Sciatic nerve (tissue), 2 donors: Measurements from ENCODE around the gene PAGR1. TPM values are rescaled to one million over a fixed set of nuclear protein-coding genes. Genes with fewer than 3 reads are reported as not detected.
"Not testable (repeated sequence)": the region's sequence is repeated elsewhere in the genome, so short reads cannot be mapped to it uniquely, and the experiment has no call there.

Experiments used
- ATAC-seq: fragments of 200-7000 bp; cut with Tn5 transposase; one replicate; pipeline ENCODE4 v1.9.1; 2020; ENCODE audit warnings: mild to moderate bottlenecking, moderate library complexity
- DNase-seq: peaks from one replicate; pipeline ENCODE4 v3.0.0-alpha.2; 2020; ENCODE audit warnings: low spot score
- intact Hi-C: fragments of 100-400 bp; cut with DNase I; formaldehyde crosslinking; loops from one replicate; pipeline ENCODE4 v1.14.2; 2022
- total RNA-seq: library from RNA; stranded (reverse); fragmentation: NEBNext Ultra II Directional; extraction: Animal tissue kit (Norgen Biotek cat#: 25700); gene quantifications from one replicate; pipeline ENCODE4 v1.2.1, GENCODE V29; 2021
- donor health status: DM: no; HTN: no; CAD: no.
- donor health status: DM: no; HTN: no; CAD: no.

The PAGR1 gene
- total RNA-seq: 29.7 TPM

GRCh38 chr16:29815793-29816693 is at the start of gene PAGR1:
TSS of gene PAGR1 (plus strand) at chr16:29816152. CDS start at chr16:29816526, 374 bp downstream.
- intact Hi-C loops: no loop called here
- ATAC-seq: peak; percentile 88
- peak; percentile 99 for DNase-seq

GRCh38 chr16:29766571-29766970 is 49.4 kb upstream of the PAGR1 start:
- intact Hi-C loops: no loop called here
- DNase-seq (no peak), ATAC-seq (no peak)

DNA sequence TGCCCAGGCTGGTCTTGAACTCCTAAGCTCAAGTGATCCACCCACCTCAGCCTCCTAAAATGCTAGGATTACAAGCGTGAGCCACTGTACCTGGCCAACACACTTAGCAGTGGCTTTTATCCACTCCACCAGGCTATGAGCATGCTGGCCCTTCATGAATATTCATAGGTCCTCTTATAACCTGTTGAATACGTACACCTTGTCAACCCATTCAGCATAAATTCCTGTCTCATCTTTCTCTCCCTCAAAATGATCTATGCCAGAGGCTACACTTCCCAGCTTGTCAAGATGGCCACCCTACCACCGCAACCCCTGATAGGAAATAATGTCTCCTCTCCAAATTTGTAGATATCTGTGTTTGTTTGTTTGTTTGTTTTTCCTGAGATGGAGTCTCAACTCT is 48.9 kb upstream of the PAGR1 start:
- intact Hi-C loops: no loop called here
- ATAC-seq: no peak
- DNase-seq: no peak

DNA sequence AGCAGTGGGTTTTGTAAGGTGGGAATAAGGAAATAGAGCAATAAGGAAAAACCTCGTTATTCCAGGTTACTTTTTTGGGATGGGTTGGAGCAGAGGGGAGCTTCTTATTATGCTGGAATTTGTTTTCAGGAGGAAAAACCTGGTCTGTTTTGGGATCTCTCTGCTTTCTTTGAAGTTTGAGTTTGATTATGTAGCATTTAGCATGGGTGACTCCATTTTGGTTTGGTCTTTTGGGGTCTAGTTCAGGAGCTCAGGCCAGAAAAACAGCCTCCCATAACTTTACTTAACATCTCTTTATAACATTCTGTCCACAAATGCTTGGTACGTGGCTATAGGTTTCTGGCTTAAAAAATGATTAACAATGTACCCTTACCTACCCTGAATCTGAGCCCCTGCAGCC is 46.4 kb upstream of the PAGR1 start:
- no peak for ATAC-seq
- DNase-seq: no peak
- intact Hi-C loops: no loop called here

- intact Hi-C loops: no loop called here
- ATAC-seq (no peak), DNase-seq (no peak)
Observed at GRCh38 chr16:29770250-29770929, 45.6 kb upstream of the PAGR1 start.

DNA sequence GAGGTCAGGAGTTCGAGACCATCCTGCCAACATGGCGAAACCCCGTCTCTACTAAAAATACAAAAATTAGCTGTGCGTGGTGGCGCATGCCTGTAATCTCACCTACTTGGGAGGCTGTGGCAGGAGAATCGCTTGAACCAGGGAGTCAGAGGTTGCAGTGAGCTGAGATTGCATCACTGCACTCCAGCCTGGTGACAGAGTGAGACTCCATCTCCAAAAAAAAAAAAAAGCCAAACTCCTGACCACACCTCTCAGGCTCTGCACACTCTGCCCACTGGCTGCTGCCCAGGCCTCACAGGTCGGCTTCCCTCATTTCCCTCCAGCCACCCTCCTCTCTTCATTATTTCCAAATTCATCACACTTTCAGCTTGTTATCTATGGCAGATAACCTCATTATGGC is 43.6 kb upstream of the PAGR1 start:
- ATAC-seq, intact Hi-C loops, DNase-seq: not testable (repeated sequence)

GRCh38 chr16:29774730-29775129 is 41.2 kb upstream of the PAGR1 start:
- intact Hi-C loops: no loop called here
- no peak for DNase-seq

DNA sequence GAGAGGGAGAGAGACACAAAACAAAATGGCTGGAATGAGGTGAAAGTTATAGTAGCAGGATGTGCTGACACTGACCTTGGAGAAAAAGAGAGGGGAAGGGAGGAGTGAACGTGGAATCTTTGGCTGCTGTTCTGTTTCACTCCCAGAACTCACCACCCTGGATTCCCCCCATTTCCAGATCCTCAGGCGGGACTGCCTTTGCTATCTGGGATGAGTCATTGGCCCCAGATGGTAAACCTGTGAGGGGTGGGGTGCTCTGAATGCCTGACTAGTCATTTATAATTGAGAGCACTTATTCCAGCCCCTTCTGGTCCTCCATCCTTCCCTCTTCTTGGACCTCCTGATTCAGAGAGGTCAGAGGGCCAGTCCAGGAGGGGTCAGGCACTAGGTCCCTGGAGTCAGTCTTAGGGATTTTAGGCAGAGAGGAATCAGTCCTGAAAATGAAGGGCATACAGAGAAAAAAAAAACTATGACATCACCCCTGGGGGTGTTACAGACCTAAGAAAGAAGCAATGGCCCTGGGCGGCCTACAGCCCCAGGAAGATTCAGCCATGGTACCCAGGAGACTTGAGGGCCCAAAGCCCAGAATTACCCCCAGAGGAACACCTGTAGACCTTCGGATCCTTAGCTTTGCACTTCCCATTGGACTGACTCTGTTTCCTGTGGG is 40.1 kb upstream of the PAGR1 start:
- ATAC-seq (no peak), DNase-seq (no peak)
- intact Hi-C loops: no loop called here

More at GRCh38 chr16:29774730-29775129, 41.2 kb upstream of the PAGR1 start:
- ATAC-seq: no peak

GRCh38 chr16:29777576-29778350 is 38.2 kb upstream of the PAGR1 start, which contains the start of gene ZG16:
TSS of gene ZG16 (plus strand) at chr16:29778256. CDS start at chr16:29779267, 1,011 bp downstream.
- ATAC-seq (no peak), DNase-seq (no peak)
- intact Hi-C loops: no loop called here

DNA sequence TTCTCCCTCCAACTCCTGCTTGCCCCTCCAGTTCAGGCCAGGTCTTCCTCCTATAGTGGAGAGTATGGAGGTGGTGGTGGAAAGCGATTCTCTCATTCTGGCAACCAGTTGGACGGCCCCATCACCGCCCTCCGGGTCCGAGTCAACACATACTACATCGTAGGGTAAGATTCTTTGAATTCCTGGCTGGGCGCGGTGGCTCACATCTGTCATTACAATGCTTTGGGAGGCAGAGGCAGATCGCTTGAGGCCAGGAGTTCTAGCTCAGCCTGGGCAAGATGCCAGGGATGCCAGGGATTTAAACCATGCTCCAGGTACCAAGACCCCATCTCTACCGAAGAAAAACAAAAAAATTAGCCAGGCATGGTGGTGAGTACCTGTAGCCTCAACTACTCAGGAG is 36.5 kb upstream of the PAGR1 start:
- ATAC-seq: no peak
- no peak for DNase-seq
- intact Hi-C loops: no loop called here

DNA sequence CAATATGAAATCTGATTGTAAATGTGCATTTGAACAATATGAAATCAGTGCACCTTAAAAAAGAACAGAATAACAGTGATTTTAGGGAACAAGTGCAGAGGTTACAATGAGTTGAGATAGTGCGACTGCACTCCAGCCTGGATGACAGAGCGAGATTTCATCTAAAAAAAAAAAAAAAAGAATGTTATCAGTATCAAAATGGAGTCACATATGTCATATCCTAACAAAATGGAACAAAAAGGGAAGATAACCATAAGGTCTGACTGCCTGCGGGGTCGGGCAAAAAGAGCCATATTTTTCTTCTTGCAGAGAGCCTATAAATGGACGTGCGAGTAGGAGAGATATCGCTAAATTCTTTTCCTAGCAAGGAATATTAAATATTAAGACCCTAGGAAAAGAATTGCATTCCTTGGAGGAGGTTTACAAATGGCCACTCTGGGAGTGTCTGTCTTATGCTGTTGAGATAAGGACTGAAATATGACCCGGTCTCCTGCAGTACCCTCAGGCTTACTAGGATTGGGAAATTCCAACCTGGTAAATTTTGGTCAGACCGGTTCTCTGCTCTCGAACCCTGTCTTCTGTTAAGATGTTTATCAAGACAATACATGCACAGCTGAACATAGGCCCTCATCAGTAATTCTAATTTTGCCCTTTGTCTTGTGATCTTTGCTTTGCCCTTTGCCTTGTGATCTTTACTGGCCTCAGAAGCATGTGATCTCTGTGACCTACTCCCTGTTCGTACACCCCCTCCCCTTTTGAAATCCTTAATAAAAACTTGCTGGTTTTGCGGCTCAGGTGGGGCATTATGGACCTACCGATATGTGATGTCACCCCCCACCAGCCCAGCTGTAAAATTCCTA is 32.6 kb upstream of the PAGR1 start:
- intact Hi-C loops, DNase-seq, ATAC-seq: not testable (repeated sequence)

- intact Hi-C loops: no loop called here
- ATAC-seq: no peak
Observed at GRCh38 chr16:29784157-29784556, 31.8 kb upstream of the PAGR1 start.

GRCh38 chr16:29784901-29785500 is 31.0 kb upstream of the PAGR1 start:
- peak; percentile 87 for DNase-seq
- ATAC-seq: peak; percentile 88
- intact Hi-C loops: no loop called here

More at GRCh38 chr16:29784157-29784556, 31.8 kb upstream of the PAGR1 start:
- DNase-seq: no peak

DNA sequence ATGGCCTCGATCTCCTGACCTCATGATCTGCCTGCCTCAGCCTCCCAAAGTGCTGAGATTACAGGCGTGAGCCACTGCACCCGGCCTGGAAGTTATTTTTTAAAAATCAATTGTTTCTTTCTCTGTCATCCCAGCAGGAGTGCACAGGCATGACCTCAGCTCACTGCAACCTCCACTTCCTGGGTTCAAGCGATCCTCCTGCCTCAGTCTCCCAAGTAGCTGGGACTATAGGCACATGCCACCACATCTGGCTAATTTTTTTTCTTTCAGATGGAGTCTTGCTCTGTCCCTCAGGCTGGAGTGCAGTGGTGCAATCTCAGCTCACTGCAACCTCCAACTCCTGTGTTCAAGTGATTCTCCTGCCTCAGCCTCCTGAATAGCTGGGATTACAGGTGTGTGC is 28.8 kb upstream of the PAGR1 start:
- intact Hi-C loops, ATAC-seq, DNase-seq: not testable (repeated sequence)

DNA sequence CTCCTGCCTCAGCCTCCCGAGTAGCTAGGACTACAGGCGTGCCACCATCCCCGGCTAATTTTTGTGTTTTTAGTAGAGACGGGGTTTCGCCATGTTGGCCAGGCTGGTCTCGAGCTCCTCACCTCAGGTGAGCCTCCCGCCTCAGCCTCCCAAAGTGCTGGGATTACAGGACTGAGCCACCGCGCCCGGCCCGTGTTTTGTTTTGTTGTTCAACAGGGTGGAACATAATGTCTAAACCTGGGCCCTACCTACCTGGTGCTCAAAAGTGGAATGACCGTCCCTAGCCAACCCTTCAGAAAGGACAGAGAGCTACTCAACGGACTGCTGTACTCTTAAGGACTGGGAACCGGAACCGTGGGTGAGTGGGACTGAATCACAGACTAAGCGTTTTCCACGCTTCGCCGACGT is 26.2 kb upstream of the PAGR1 start:
- ATAC-seq: no peak
- intact Hi-C loops: no loop called here
- no peak for DNase-seq

DNA sequence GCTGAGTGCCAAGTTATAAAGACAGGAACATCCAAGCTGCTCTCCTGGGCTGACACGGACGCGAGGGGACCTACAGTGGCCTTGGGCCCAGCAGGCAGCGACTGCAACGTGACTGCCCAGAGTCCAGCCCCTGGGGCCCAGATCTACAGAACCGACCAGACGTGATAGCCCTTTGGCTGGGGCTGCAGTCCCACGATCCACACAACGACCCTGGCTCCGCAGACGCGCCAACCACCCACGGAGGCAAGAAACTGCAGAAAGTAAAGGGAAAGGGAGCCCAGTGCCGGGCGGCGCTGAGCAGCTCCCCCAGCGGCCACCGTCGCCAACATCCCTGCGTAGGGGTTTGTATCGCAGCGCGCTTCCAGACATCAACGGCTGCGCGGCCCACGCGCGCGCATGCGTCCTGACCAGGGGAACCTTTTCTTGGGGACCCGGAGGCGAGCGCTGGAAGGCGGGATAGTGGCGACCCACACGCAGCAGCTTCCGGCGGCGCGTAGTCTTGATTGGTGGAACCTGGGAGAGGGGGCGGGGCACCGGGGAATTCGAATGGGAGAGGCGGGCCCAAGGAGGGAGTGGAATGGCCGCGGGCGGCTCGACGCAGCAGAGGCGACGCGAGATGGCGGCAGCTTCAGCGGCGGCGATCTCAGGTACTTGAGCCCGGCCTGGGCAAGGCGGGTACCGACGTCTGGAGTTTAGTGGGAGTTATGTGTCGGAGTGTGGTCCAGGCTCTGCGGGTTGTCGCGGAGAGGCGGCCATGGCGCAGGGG is 25.6 kb upstream of the PAGR1 start, which contains the start of gene KIF22:
KIF22 (plus strand) TSS at position 569 of the 766 bp plus-strand sequence; CDS start at position 578, 9 bp downstream.
- intact Hi-C loops: no loop called here
- peak; percentile 99 for ATAC-seq
- DNase-seq: peak; percentile 100
